Measurements from ENCODE around the gene DLG2.

The DLG2 gene

GRCh38 chr11:84829162-84829561 lies 798.0 kb downstream of the DLG2 start:
- H3K4me3 ChIP-seq (ENCODE audit: low read depth, low read length): no peak overlapping the region
- TF ChIP-seq, protein P1, sequence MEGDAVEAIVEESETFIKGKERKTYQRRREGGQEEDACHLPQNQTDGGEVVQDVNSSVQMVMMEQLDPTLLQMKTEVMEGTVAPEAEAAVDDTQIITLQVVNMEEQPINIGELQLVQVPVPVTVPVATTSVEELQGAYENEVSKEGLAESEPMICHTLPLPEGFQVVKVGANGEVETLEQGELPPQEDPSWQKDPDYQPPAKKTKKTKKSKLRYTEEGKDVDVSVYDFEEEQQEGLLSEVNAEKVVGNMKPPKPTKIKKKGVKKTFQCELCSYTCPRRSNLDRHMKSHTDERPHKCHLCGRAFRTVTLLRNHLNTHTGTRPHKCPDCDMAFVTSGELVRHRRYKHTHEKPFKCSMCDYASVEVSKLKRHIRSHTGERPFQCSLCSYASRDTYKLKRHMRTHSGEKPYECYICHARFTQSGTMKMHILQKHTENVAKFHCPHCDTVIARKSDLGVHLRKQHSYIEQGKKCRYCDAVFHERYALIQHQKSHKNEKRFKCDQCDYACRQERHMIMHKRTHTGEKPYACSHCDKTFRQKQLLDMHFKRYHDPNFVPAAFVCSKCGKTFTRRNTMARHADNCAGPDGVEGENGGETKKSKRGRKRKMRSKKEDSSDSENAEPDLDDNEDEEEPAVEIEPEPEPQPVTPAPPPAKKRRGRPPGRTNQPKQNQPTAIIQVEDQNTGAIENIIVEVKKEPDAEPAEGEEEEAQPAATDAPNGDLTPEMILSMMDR (IDR thresholded peaks at IDR 0.05; ENCODE audit: borderline replicate concordance, insufficient read depth, low read depth, low read length): no peak

- TF ChIP-seq, protein P1 (IDR thresholded peaks at IDR 0.05; ENCODE audit: borderline replicate concordance, insufficient read depth, low read depth, low read length): no peak
Measured at GRCh38 chr11:84828616-84829015, 798.5 kb downstream of the DLG2 start.

GRCh38 chr11:84825106-84825660 lies 802.0 kb downstream of the DLG2 start:
- no peak overlapping the region for H3K4me3 ChIP-seq (ENCODE audit: low read depth, low read length)
- TF ChIP-seq, protein P1 (IDR thresholded peaks at IDR 0.05; ENCODE audit: borderline replicate concordance, insufficient read depth, low read depth, low read length): no peak

More at GRCh38 chr11:84828616-84829015, 798.5 kb downstream of the DLG2 start:
- no peak overlapping the region for H3K4me3 ChIP-seq (ENCODE audit: low read depth, low read length)

DNA sequence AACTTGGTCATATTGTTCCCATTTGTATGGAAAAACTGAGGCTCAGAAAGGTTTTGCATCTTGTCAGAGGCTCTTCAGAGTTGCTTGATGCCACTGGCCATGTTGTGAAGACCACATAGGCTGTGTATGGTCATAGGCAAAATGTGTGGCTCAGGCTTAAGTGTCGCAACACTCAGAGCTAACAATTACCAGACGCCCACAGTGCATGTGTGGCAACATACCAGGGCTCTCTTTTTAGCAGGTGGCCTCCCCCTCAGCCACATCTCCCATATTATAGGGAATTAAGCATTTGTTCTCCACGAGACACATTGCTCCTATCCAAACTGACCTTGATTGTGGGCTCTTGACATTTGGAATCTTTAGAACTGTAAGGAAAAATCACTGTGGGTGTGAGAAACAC lies 802.5 kb downstream of the DLG2 start:
- TF ChIP-seq, protein P1 (IDR thresholded peaks at IDR 0.05; ENCODE audit: borderline replicate concordance, insufficient read depth, low read depth, low read length): no peak
- H3K4me3 ChIP-seq (ENCODE audit: low read depth, low read length): no peak overlapping the region

GRCh38 chr11:84819537-84819936 lies 807.6 kb downstream of the DLG2 start:
- H3K4me3 ChIP-seq (ENCODE audit: low read depth, low read length): no peak overlapping the region

GRCh38 chr11:84819128-84819527 lies 808.0 kb downstream of the DLG2 start:
- H3K4me3 ChIP-seq (ENCODE audit: low read depth, low read length): no peak overlapping the region
- TF ChIP-seq, protein P1 (IDR thresholded peaks at IDR 0.05; ENCODE audit: borderline replicate concordance, insufficient read depth, low read depth, low read length): no peak

More at GRCh38 chr11:84819537-84819936, 807.6 kb downstream of the DLG2 start:
- TF ChIP-seq, protein P1 (IDR thresholded peaks at IDR 0.05; ENCODE audit: borderline replicate concordance, insufficient read depth, low read depth, low read length): no peak

DNA sequence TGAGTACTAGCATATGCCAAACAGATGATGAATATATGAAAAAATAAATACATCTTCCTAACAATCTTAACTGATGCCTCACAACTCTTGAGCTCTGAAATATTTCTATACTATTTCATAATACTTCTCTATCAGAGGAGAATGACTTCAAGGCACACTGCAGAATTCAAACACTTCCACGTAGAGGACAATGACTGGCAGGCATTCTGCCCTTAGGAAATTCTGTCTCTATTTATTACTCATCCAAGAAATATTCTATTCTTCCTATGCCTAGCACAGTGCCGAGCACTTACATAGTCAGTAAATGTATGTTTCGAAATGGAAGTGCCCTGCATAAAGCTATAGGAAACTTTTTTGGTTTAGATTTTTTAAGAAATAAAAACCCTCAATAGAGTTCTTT lies 809.1 kb downstream of the DLG2 start:
- TF ChIP-seq, protein P1 (IDR thresholded peaks at IDR 0.05; ENCODE audit: borderline replicate concordance, insufficient read depth, low read depth, low read length): no peak
- H3K4me3 ChIP-seq (ENCODE audit: low read depth, low read length): no peak overlapping the region

Measured in GM12875 (cell line).